HFFc6 (cell line): ENCODE data around the gene PHACTR3. TPM values are rescaled to one million over a fixed set of nuclear protein-coding genes. Genes with fewer than 3 reads are reported as not detected.

Source experiments
- DNase-seq: peaks from one replicate; pipeline ENCODE4 v3.0.0-alpha.2; 2018
- H3K27ac Mint-ChIP-seq: 2 replicates; pipeline ENCODE4 v1.8.0; 2020; ENCODE audit warnings: mild to moderate bottlenecking, mixed read lengths
- H3K27me3 Mint-ChIP-seq: 2 replicates; pipeline ENCODE4 v1.8.0; 2021; ENCODE audit warnings: mild to moderate bottlenecking, moderate library complexity, mixed read lengths; ENCODE audit not compliant: insufficient read depth
- H3K36me3 Mint-ChIP-seq: 2 replicates; pipeline ENCODE4 v1.8.0; 2021; ENCODE audit warnings: low read depth, mixed read lengths
- H3K4me1 Mint-ChIP-seq: 2 replicates; pipeline ENCODE4 v1.8.0; 2020; ENCODE audit warnings: low read depth, mixed read lengths
- H3K4me3 Mint-ChIP-seq: 2 replicates; pipeline ENCODE4 v1.8.0; 2020; ENCODE audit warnings: mild to moderate bottlenecking, moderate library complexity, mixed read lengths
- H3K9me3 Mint-ChIP-seq: 2 replicates; pipeline ENCODE4 v1.8.0; 2020; ENCODE audit warnings: mild to moderate bottlenecking, mixed read lengths
- CTCF ChIP-seq: fragments of 200-600 bp; sonication (generic); IDR thresholded peaks from 2 replicates; pipeline ENCODE4 v1.5.0; 2021; ENCODE audit warnings: antibody characterized with exemption, mild to moderate bottlenecking
- total RNA-seq, 6 experiments: library from RNA; stranded (reverse); fragmentation: NEBNext Ultra II Directional; extraction: Animal tissue kit (Norgen Biotek cat#: 25700); gene quantifications; 2 replicates in 1 of 6; 3 replicates in 5 of 6; pipeline ENCODE4 v1.2.3, GENCODE V29; 2021

The PHACTR3 gene
- total RNA-seq, 6 experiments from 2014 or later = not detected

GRCh38 chr20:59756241-59756640 lies 151.9 kb downstream of the PHACTR3 start:
- H3K4me1 Mint-ChIP-seq = no peaks in the 10 kb centered on the region
- peaks cover 6% of the 10 kb centered on the region; the same call in 1 of the 2 replicates for H3K36me3 Mint-ChIP-seq
- TF ChIP-seq CTCF = no peak
- H3K27ac Mint-ChIP-seq = no peak overlapping the region
- DNase-seq = no peak
- no peak overlapping the region for H3K4me3 Mint-ChIP-seq
- H3K9me3 Mint-ChIP-seq = peaks cover 50% of the 10 kb centered on the region
- no peaks in the 10 kb centered on the region; the same call in none of the 2 replicates for H3K27me3 Mint-ChIP-seq

- no peak for DNase-seq
- no peaks in the 10 kb centered on the region for H3K4me1 Mint-ChIP-seq
- H3K27ac Mint-ChIP-seq = no peak overlapping the region
- TF ChIP-seq CTCF = no peak
- peaks cover 12% of the 10 kb centered on the region; the same call in 1 of the 2 replicates for H3K36me3 Mint-ChIP-seq
- H3K4me3 Mint-ChIP-seq = no peak overlapping the region
- no peaks in the 10 kb centered on the region; the same call in 1 of the 2 replicates for H3K27me3 Mint-ChIP-seq
- H3K9me3 Mint-ChIP-seq = peaks cover 71% of the 10 kb centered on the region
Measured at GRCh38 chr20:59764037-59764436, 159.7 kb downstream of the PHACTR3 start.

GRCh38 chr20:59765599-59766177 lies 161.3 kb downstream of the PHACTR3 start:
- no peaks in the 10 kb centered on the region; the same call in 1 of the 2 replicates for H3K27me3 Mint-ChIP-seq
- H3K4me1 Mint-ChIP-seq = no peaks in the 10 kb centered on the region
- peaks cover 75% of the 10 kb centered on the region for H3K9me3 Mint-ChIP-seq
- TF ChIP-seq CTCF = no peak
- H3K4me3 Mint-ChIP-seq = no peak overlapping the region
- H3K27ac Mint-ChIP-seq = no peak overlapping the region
- peaks cover 6% of the 10 kb centered on the region; the same call in 1 of the 2 replicates for H3K36me3 Mint-ChIP-seq
- DNase-seq = no peak

GRCh38 chr20:59767656-59768055 lies 163.3 kb downstream of the PHACTR3 start:
- Mint-ChIP-seq H3K9me3 (peaks cover 71% of the 10 kb centered on the region), H3K27ac (no peak overlapping the region), H3K4me3 (no peak overlapping the region), H3K4me1 (no peaks in the 10 kb centered on the region), H3K36me3 (peaks cover 6% of the 10 kb centered on the region; the same call in 1 of the 2 replicates), H3K27me3 (no peaks in the 10 kb centered on the region)
- no peak for TF ChIP-seq CTCF
- no peak for DNase-seq

GRCh38 chr20:59770270-59770669 lies 165.9 kb downstream of the PHACTR3 start:
- DNase-seq = no peak
- peaks cover 1% of the 10 kb centered on the region; the same call in 1 of the 2 replicates for H3K27me3 Mint-ChIP-seq

More at GRCh38 chr20:59770270-59770669, 165.9 kb downstream of the PHACTR3 start:
- Mint-ChIP-seq H3K27ac (no peak overlapping the region), H3K4me3 (no peak overlapping the region), H3K4me1 (no peaks in the 10 kb centered on the region), H3K36me3 (peaks cover 10% of the 10 kb centered on the region), H3K9me3 (peaks cover 78% of the 10 kb centered on the region)
- TF ChIP-seq CTCF = peak; percentile 36; the same call in 1 of the 2 replicates
